ENCODE data around the gene TMEM80.

- TF ChIP-seq CTCF (IDR thresholded peaks at IDR 0.05) (no peak), ZFX (IDR thresholded peaks at IDR 0.05; ENCODE audit: borderline replicate concordance) (no peak)
Measured at GRCh38 chr11:720642-721246, 25.1 kb downstream of the TMEM80 start.

All from 22Rv1 (cell line).